HepG2 (cell line): ENCODE measurements around the gene RHOG. TPM values are rescaled to one million over a fixed set of nuclear protein-coding genes. Genes with fewer than 3 reads are reported as not detected.

ENCODE experiments used
- AGO1 ChIP-seq: fragments of 200-400 bp; formaldehyde crosslinking; IDR thresholded peaks from 2 replicates; pipeline ENCODE4 v1.6.1; 2017; ENCODE audit warnings: mild to moderate bottlenecking, low read depth, low read length, moderate library complexity; ENCODE audit not compliant: poor library complexity, severe bottlenecking
- HNRNPL ChIP-seq: fragments of 200-400 bp; formaldehyde crosslinking; IDR thresholded peaks from 2 replicates; pipeline ENCODE4 v1.6.1; 2017; ENCODE audit warnings: mild to moderate bottlenecking, low read depth, low read length
- KDM1A ChIP-seq: IDR thresholded peaks from 2 replicates; pipeline ENCODE4 v1.6.1; 2016; ENCODE audit warnings: missing compliant biosample characterization
- KIAA2018 ChIP-seq: sonication (generic); formaldehyde crosslinking; IDR thresholded peaks from 2 replicates; pipeline ENCODE4 v1.5.0; 2020; ENCODE audit warnings: mild to moderate bottlenecking, missing genetic modification reagents, borderline replicate concordance
- MZF1 ChIP-seq: sonication (generic); formaldehyde crosslinking; IDR thresholded peaks from 2 replicates; pipeline ENCODE4 v1.8.1; 2023; ENCODE audit warnings: mild to moderate bottlenecking, missing genetic modification reagents, borderline replicate concordance
- NONO ChIP-seq, 2 experiments: fragments of 450-650 bp in 1 of 2; sonication (generic) in 1 of 2; formaldehyde crosslinking in 1 of 2; IDR thresholded peaks in 1 of 2; conservative IDR thresholded peaks in 1 of 2; 2 replicates each; pipeline versions ENCODE4 v1.6.1 to v1.8.0; 2017 to 2022; ENCODE audit warnings: mild to moderate bottlenecking in 1 of 2, missing genetic modification reagents in 1 of 2, moderate library complexity in 1 of 2
- NR0B2 ChIP-seq: sonication (generic); formaldehyde crosslinking; IDR thresholded peaks from 2 replicates; pipeline ENCODE4 v1.4.0; 2020; ENCODE audit warnings: mild to moderate bottlenecking, missing genetic modification reagents
- NR3C1 ChIP-seq: sonication (generic); formaldehyde crosslinking; IDR thresholded peaks from 2 replicates; pipeline ENCODE4 v1.4.0; 2020; ENCODE audit warnings: missing genetic modification reagents
- RORA ChIP-seq: sonication (generic); formaldehyde crosslinking; IDR thresholded peaks from 2 replicates; pipeline ENCODE4 v1.5.0; 2020; ENCODE audit warnings: mild to moderate bottlenecking, missing genetic modification reagents, moderate library complexity
- THAP7 ChIP-seq: sonication (generic); formaldehyde crosslinking; IDR thresholded peaks from 2 replicates; pipeline ENCODE4 v1.8.1; 2023; ENCODE audit warnings: mild to moderate bottlenecking, missing genetic modification reagents
- ZBED4 ChIP-seq: sonication (generic); formaldehyde crosslinking; IDR thresholded peaks from 2 replicates; pipeline ENCODE4 v1.4.0; 2020; ENCODE audit warnings: missing genetic modification reagents, borderline replicate concordance
- ZNF24 ChIP-seq: fragments of 450-650 bp; IDR thresholded peaks from 2 replicates; pipeline ENCODE4 v1.6.1; 2017; ENCODE audit warnings: antibody characterized with exemption, mild to moderate bottlenecking
- ZNF552 ChIP-seq: sonication (generic); formaldehyde crosslinking; IDR thresholded peaks from 2 replicates; pipeline ENCODE4 v1.9.0; 2022; ENCODE audit warnings: missing genetic modification reagents, mild to moderate bottlenecking, borderline replicate concordance
- ZNF629 ChIP-seq: sonication (generic); formaldehyde crosslinking; conservative IDR thresholded peaks from 2 replicates; pipeline ENCODE4 v1.5.0; 2020; ENCODE audit warnings: missing genetic modification reagents
- ZNF777 ChIP-seq: sonication (generic); formaldehyde crosslinking; IDR thresholded peaks from 2 replicates; pipeline ENCODE4 v1.4.0; 2020; ENCODE audit warnings: missing genetic modification reagents
- polyA plus RNA-seq, 8 experiments: library from polyadenylated mRNA; depleted of rRNA in 3 of 8; stranded (reverse) in 7 of 8; unstranded in 1 of 8; fragments of >200 nt; fragmentation: Illumina TruSeq in 4 of 8; extraction: Trizol in 4 of 8; gene quantifications; 2 replicates each; pipeline versions ENCODE4 v1.2.1 to v1.2.3, GENCODE V29; 2011 to 2016; ENCODE audit warnings: low read depth in 4 of 8, missing spikeins in 1 of 8, mixed read lengths in 1 of 8; ENCODE audit not compliant: insufficient read depth in 1 of 8
- total RNA-seq, 5 experiments: library from RNA; depleted of rRNA; stranded (reverse); fragments of >200 nt; fragmentation: Illumina TruSeq; extraction: Trizol; gene quantifications; 2 replicates each; pipeline ENCODE4 v1.2.3, GENCODE V29; 2016; ENCODE audit warnings: low read depth in 1 of 5

RHOG gene
- total and polyA plus RNA-seq, 2 of the 13 experiments (the other 11 are each of a cell fraction or from before 2014, with no cell fraction given): 7.7 to 23.4 TPM

- TF ChIP-seq ZNF777 (no peak), NR3C1 (CRISPR knock-in tag) (no peak), ZNF24 (no peak), ZNF629 (peak; percentile 39; the same call in 1 of the 2 replicates), AGO1 (no peak), NR0B2 (CRISPR knock-in tag) (peak; percentile 85), RORA (no peak), NONO (IDR thresholded peaks at IDR 0.05) (no peak), NONO (CRISPR knock-in tag; conservative IDR thresholded peaks at IDR 0.05) (peak; percentile 92), THAP7 (CRISPR knock-in tag) (peak; percentile 87; the same call in 1 of the 2 replicates), ZBED4 (no peak), KIAA2018 (CRISPR knock-in tag) (no peak; the same call in 1 of the 2 replicates), KDM1A (0 out of 2 replicates have a peak, but pooled peaks have one; percentile 41), MZF1 (CRISPR knock-in tag) (no peak), HNRNPL (no peak), ZNF552 (CRISPR knock-in tag) (peak; percentile 23; the same call in 1 of the 2 replicates)
Measured at GRCh38 chr11:3797329-3798090, 43.2 kb downstream of the RHOG start, which contains the start of gene NUP98 (continued).
